Activated CD4-positive, CD25-positive, alpha-beta regulatory T cell treated with anti-CD3 and anti-CD28 coated beads, Interleukin-2, amount 50 U/mL, for 16 hours (primary cell): Measurements from ENCODE around the gene P2RX2.
"Not testable (repeated sequence)": the region's sequence is repeated elsewhere in the genome, so short reads cannot be mapped to it uniquely, and the experiment has no call there.

ENCODE experiments used
- DNase-seq: peaks from one replicate; pipeline ENCODE4 v3.0.0-alpha.2; 2020; ENCODE audit warnings: low read depth, low spot score

P2RX2 gene

DNA sequence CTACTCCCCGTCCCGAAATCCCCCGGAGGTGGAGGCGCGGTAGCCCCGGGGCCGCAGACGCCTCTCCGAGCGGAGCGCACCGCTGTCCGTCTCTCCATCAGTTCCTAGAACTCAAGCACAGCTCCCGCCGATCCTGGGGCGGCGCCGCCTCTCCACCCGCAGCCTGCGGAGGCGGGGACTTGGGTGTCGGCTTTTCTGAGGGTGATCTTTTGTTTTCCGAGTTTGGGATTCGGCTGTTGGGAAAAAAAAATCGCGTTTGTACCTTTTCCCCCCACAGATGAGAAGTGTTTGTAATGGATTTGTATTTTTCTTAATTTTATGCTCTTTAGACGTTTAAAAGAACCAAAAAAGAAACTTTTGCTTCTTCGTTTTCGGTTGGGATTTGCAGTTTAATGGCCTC is 34.8 kb upstream of the P2RX2 start:
- no peak for DNase-seq

- DNase-seq = no peak
Observed at GRCh38 chr12:132584429-132584828, 34.1 kb upstream of the P2RX2 start.

GRCh38 chr12:132585177-132585576 is 33.4 kb upstream of the P2RX2 start:
- no peak for DNase-seq

GRCh38 chr12:132586929-132587328 is 31.6 kb upstream of the P2RX2 start:
- no peak for DNase-seq

DNA sequence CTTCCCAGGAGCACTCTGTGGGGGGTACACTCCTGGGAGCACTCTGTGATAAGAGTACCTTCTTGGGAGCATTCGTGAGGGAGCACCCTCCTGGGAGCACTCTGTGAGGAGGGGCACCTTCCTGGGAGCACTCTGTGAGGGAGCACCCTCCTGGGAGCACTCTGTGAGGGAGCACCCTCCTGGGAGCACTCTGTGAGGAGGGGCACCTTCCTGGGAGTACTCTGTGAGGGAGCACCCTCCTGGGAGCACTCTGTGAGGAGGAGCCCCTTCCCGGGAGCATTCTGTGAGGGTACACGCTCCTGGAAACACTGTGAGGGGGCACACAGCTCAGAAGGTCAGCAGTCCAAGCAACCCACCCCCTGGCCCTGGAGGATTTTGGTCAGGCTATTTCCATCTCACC is 30.8 kb upstream of the P2RX2 start:
- DNase-seq = no peak

GRCh38 chr12:132588319-132588718 is 30.3 kb upstream of the P2RX2 start:
- DNase-seq = no peak

DNA sequence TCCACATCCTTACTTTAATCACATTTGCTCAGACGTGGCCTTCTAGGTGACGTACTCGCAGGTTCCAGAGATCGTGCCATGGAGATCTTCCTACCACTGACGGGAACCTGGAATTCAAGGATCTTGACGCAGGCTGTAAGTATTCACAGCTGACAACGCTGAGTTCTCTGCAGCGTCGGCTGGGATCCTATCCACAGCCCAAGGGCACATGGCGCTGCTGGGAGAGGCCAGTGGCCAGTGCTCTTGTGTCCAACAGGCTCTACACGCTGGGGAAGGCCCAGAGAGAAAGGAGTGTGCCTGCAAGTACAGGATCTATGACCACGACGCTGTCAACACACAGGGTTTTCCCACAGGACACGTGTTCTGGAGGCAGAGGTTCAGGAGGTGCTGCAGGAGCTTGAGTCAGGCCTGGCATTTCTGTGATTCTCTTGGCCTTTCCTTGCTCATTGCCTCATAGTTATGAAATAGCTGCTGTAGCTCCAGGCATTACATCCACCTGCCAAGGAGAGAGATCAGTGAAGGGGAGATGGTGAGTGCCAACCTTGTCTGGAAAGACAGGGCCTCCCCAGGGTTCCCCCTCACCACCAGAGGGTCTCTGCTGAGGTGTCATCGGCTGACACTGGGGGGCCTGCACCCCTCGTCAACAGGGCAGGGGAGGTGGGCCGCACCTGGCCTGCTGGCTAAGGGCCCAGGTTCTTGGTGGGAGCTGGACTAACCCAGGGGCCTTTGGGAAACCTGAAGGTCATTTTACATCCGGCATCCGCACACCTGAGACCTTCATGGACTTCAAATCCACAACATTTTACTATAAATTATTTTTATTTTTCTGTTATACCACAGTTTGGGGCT is 29.5 kb upstream of the P2RX2 start:
- DNase-seq = no peak

DNA sequence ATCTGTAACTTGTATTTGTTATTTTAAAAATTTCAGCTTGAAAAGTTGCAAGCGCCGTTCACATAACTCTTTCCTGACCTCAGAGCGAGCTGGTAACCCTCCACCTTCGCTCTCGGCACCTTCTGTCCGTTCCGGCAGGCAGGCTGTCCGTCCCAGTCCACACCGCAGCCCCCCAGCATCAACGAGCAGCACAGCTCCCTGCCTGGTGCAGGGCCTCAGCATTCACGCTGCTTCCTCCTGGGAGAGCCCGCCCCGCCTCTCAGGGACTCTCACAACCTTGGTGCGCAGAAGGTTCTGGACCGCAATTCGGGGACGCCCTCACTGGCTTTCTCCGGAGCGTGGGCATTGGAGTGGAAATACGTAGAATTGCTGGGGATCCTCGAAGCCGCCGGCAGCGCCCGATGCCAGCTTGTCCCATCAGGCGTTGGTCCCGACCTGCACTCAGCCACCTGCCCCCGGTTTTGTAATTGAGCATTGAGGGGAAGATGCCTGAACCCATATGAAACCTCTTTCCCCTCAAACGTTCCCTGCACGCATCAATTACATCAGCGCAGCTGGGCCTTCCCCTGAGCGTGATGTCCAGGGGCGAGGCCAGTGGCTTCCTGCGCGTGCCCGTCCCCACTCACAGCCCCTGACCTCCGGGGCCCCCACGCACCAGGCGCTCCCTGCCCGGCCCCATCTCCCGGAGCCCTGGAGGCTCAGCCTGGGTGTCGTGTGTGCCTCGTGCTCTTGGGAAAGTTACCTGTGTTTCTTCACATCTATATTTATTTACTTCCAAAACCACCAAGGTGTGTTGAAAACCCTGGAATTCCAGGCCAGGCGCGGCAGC is 27.3 kb upstream of the P2RX2 start:
- no peak for DNase-seq

GRCh38 chr12:132592282-132592970 is 26.1 kb upstream of the P2RX2 start:
- DNase-seq = no peak

DNA sequence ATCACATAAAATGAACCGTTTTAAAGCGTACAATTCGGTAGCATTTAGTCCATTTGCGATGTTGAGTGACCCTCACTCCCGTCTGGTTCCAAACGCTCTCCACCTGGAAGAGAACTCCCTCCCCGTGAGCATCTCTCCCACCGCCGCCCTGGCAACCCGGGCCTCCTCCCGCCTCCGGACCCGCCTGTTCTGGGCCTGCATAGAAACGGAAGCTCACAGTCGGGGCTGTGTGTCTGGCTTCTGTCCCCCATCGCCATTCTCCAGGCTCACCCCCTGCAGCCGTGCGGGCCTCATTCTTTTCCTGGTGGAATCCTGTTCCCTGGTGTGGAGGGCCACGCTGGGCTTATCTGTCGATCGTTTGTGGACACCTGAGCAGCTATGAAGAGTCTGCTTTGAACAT is 25.5 kb upstream of the P2RX2 start:
- no peak for DNase-seq

DNA sequence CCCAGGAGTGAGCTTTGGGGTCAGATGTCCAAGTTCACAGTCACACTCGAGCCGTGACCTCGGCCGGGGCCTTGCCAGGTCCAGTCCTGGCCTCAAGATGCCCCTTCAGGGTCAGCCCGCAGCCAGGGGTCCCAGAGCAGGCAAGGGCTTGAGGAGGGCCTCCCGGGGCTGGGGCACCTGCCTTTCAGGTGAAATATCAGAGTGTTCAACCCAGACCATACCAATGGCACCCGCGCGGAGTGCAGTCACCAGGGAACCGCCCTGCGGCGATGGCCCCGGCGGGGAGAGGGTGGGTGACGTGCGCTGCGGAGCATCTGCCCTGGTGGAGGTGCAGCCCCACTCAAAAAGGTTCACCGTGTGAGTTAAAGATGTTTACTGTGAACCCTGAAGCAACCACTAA is 25.1 kb upstream of the P2RX2 start:
- no peak for DNase-seq

DNA sequence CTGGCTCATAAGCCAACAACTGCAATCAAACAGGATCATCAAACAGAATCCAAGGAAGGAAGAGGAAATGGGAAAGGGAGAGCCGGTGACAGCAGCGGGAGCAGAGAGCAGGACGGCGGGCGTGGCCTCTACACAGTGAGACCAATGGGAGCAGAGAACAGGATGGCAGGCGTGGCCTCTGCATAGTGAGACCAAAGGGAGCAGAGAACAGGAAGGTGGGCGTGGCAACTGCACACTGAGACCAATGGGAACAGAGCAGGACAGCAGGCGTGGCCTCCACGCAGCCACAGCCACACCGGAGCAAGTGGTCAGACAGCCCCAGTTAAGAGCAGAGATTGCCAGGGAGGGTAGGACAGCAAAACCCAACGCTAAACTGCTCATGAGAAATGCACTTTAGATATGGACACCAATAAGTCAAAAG is 24.6 kb upstream of the P2RX2 start:
- DNase-seq = no peak

GRCh38 chr12:132595183-132595582 is 23.4 kb upstream of the P2RX2 start:
- no peak for DNase-seq

DNA sequence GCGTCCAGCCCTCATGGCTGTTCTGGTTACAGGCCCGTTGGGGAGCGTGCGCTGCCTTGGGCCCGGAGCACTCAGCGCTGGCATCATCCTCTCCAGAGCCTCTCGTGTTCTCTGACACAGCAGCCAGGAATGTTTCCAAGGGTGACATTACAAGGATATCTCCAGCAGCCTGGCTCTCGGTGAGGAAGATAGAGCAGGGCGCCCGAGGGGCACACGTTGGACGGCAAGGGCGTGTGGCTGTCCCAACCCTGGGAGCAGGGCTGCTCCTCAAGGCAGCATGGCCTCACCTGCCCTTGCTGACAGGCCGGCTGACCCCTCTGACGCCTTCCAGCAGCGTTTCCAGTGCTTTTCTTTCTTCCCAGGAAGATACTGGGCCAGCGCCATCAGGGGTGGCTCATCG is 22.6 kb upstream of the P2RX2 start:
- DNase-seq = no peak

GRCh38 chr12:132597333-132598316 is 21.0 kb upstream of the P2RX2 start:
- DNase-seq = no peak

- not testable (repeated sequence) for DNase-seq
Observed at GRCh38 chr12:132599502-132599901, 19.1 kb upstream of the P2RX2 start.

GRCh38 chr12:132600048-132601032 is 18.2 kb upstream of the P2RX2 start:
- no peak for DNase-seq

- DNase-seq = no peak
Observed at GRCh38 chr12:132601171-132601883, 17.2 kb upstream of the P2RX2 start.

GRCh38 chr12:132602572-132603239 is 15.9 kb upstream of the P2RX2 start:
- no peak for DNase-seq
